ENCODE results near the gene CDK5. TPM values are rescaled to one million over a fixed set of nuclear protein-coding genes. Genes with fewer than 3 reads are reported as not detected.

Gene CDK5
- total and polyA plus RNA-seq, 9 of the 15 experiments (the other 6 are each of a cell fraction or from before 2014, with no cell fraction given), result 3.2 to 38.0 (median 27.5) TPM

- TF ChIP-seq ZNF76 (CRISPR knock-in tag; IDR thresholded peaks at IDR 0.05; ENCODE audit: borderline replicate concordance) (0 out of 2 replicates have a peak, but pooled peaks have one; percentile 7), GABPB1 (CRISPR knock-in tag; IDR thresholded peaks at IDR 0.05) (no peak), CGGBP1 (CRISPR knock-in tag; IDR thresholded peaks at IDR 0.05) (0 out of 2 replicates have a peak, but pooled peaks have one; percentile 10), CHD1 (IDR thresholded peaks at IDR 0.05; ENCODE audit: low read length) (peak; percentile 89), KLF10 (CRISPR knock-in tag; IDR thresholded peaks at IDR 0.05) (no peak), L3MBTL2 (IDR thresholded peaks at IDR 0.05) (peak; percentile 89), RB1 (IDR thresholded peaks at IDR 0.05; ENCODE audit: low read depth) (no peak), POLR2G (IDR thresholded peaks at IDR 0.05; ENCODE audit: low read depth, low read length) (peak; percentile 29), TOE1 (IDR thresholded peaks at IDR 0.05; ENCODE audit: borderline replicate concordance) (peak; percentile 46; the same call in 1 of the 2 replicates), TOE1 (CRISPR knock-in tag; IDR thresholded peaks at IDR 0.05; ENCODE audit: borderline replicate concordance, low read depth) (no peak), LARP7 (IDR thresholded peaks at IDR 0.05) (peak; percentile 95), ZNF146 (CRISPR knock-in tag; IDR thresholded peaks at IDR 0.05; ENCODE audit: unreplicated experiment) (no peak), KAT8 (IDR thresholded peaks at IDR 0.05; ENCODE audit: low read depth) (no peak), CBX1 (IDR thresholded peaks at IDR 0.05; ENCODE audit: low read depth) (peak; percentile 18; the same call in 1 of the 2 replicates), RHOXF2B (CRISPR knock-in tag; conservative IDR thresholded peaks at IDR 0.05) (no peak), MTA1 (IDR thresholded peaks at IDR 0.05; ENCODE audit: borderline replicate concordance) (peak; percentile 53; the same call in 1 of the 2 replicates), FOXM1 (IDR thresholded peaks at IDR 0.05; ENCODE audit: low read depth) (peak; percentile 30; the same call in 1 of the 2 replicates), FOXM1 (CRISPR knock-in tag; IDR thresholded peaks at IDR 0.05; ENCODE audit: low read depth) (no peak), BRD4 (IDR thresholded peaks at IDR 0.05) (0 out of 2 replicates have a peak, but pooled peaks have one; percentile 20), TRIM24 (IDR thresholded peaks at IDR 0.05) (0 out of 4 replicates have a peak, but pooled peaks have one; percentile 8 to 38), ZBTB49 (CRISPR knock-in tag; IDR thresholded peaks at IDR 0.05; ENCODE audit: borderline replicate concordance) (no peak), ATF2 (CRISPR knock-in tag; IDR thresholded peaks at IDR 0.05) (no peak), UBTF (IDR thresholded peaks at IDR 0.05; ENCODE audit: borderline replicate concordance in 1 of 2, low read depth in 2 of 2, low read length in 2 of 2) (peak in 1 of 2 experiments; percentile 6; a peak in 1 of 4 replicates)
Measured at GRCh38 chr7:151082141-151083070, 24.7 kb upstream of the CDK5 start (continued).

Data from K562 (cell line).